Upper lobe of right lung (tissue), 1 donor: ENCODE results near the gene MPRIP. TPM values are rescaled to one million over a fixed set of nuclear protein-coding genes. Genes with fewer than 3 reads are reported as not detected.

Source experiments
- ATAC-seq: fragments of 200-7000 bp; cut with Tn5 transposase; one replicate; pipeline ENCODE4 v1.9.1; 2020; ENCODE audit warnings: mild to moderate bottlenecking, moderate library complexity
- DNase-seq: peaks from one replicate; pipeline ENCODE4 v3.0.0-alpha.2; 2020
- H3K27ac ChIP-seq: fragments of 200-600 bp; one replicate; pipeline ENCODE4 v1.8.0; 2022
- H3K27me3 ChIP-seq: fragments of 200-600 bp; one replicate; pipeline ENCODE4 v1.8.0; 2022; ENCODE audit warnings: mild to moderate bottlenecking
- H3K36me3 ChIP-seq: fragments of 200-600 bp; one replicate; pipeline ENCODE4 v1.8.0; 2022
- H3K4me1 ChIP-seq: fragments of 200-600 bp; one replicate; pipeline ENCODE4 v1.8.0; 2022
- H3K4me3 ChIP-seq: fragments of 200-600 bp; one replicate; pipeline ENCODE4 v1.8.0; 2022; ENCODE audit warnings: mild to moderate bottlenecking
- H3K9me3 ChIP-seq: fragments of 200-600 bp; one replicate; pipeline ENCODE4 v1.8.0; 2022
- CTCF ChIP-seq: fragments of 200-600 bp; IDR thresholded peaks from one replicate; pipeline ENCODE4 v1.8.0; 2022; ENCODE audit warnings: antibody characterized with exemption
- intact Hi-C: fragments of 100-400 bp; cut with DNase I; formaldehyde crosslinking; loops from one replicate; pipeline ENCODE4 v1.11.0; 2022
- total RNA-seq: library from RNA; stranded (reverse); fragmentation: NEBNext Ultra II Directional; extraction: Animal tissue kit (Norgen Biotek cat#: 25700); gene quantifications from one replicate; pipeline ENCODE4 v1.2.1, GENCODE V29; 2021
- donor health status: DM: no; HTN: yes; CAD: no; lungs with severe emphysema.

MPRIP gene
- total RNA-seq, 1 donor from 2014 or later = 333 TPM

GRCh38 chr17:17217995-17218394 lies 175.7 kb downstream of the MPRIP start:
- H3K9me3 ChIP-seq = no peaks in the 10 kb centered on the region
- intact Hi-C loops = no loop called here
- no peak for ATAC-seq
- peaks cover 100% of the 10 kb centered on the region for H3K36me3 ChIP-seq
- TF ChIP-seq CTCF = no peak
- no peaks in the 10 kb centered on the region for H3K27me3 ChIP-seq
- H3K27ac ChIP-seq = no peak overlapping the region
- H3K4me3 ChIP-seq = no peak overlapping the region
- DNase-seq = no peak
- H3K4me1 ChIP-seq = no peaks in the 10 kb centered on the region

- TF ChIP-seq CTCF = no peak
- Histone ChIP-seq H3K4me1 (no peaks in the 10 kb centered on the region), H3K4me3 (no peak overlapping the region), H3K36me3 (peaks cover 100% of the 10 kb centered on the region), H3K9me3 (no peaks in the 10 kb centered on the region), H3K27ac (no peak overlapping the region), H3K27me3 (no peaks in the 10 kb centered on the region)
- DNase-seq (no peak), ATAC-seq (no peak)
- intact Hi-C loops = no loop called here
Measured at GRCh38 chr17:17220529-17220928, 178.3 kb downstream of the MPRIP start.

GRCh38 chr17:17221329-17221728 lies 179.1 kb downstream of the MPRIP start:
- no peak for TF ChIP-seq CTCF
- intact Hi-C loops = no loop called here
- no peak for DNase-seq
- Histone ChIP-seq H3K36me3 (peaks cover 100% of the 10 kb centered on the region), H3K4me3 (no peak overlapping the region), H3K27ac (no peak overlapping the region), H3K4me1 (no peaks in the 10 kb centered on the region), H3K9me3 (no peaks in the 10 kb centered on the region), H3K27me3 (no peaks in the 10 kb centered on the region)
- ATAC-seq = no peak

GRCh38 chr17:17223736-17224135 lies 181.5 kb downstream of the MPRIP start:
- Histone ChIP-seq H3K4me3 (no peak overlapping the region), H3K4me1 (no peaks in the 10 kb centered on the region), H3K9me3 (no peaks in the 10 kb centered on the region), H3K27me3 (no peaks in the 10 kb centered on the region), H3K36me3 (peaks cover 100% of the 10 kb centered on the region), H3K27ac (no peak overlapping the region)
- DNase-seq (no peak), ATAC-seq (no peak)
- TF ChIP-seq CTCF = no peak
- intact Hi-C loops = no loop called here

GRCh38 chr17:17224137-17224536 lies 181.9 kb downstream of the MPRIP start:
- ATAC-seq (no peak), DNase-seq (no peak)
- H3K4me3 ChIP-seq = no peak overlapping the region
- H3K4me1 ChIP-seq = no peaks in the 10 kb centered on the region
- no peak overlapping the region for H3K27ac ChIP-seq
- intact Hi-C loops = no loop called here
- no peak for TF ChIP-seq CTCF
- peaks cover 100% of the 10 kb centered on the region for H3K36me3 ChIP-seq
- H3K9me3 ChIP-seq = no peaks in the 10 kb centered on the region
- H3K27me3 ChIP-seq = no peaks in the 10 kb centered on the region

GRCh38 chr17:17225901-17226300 lies 183.6 kb downstream of the MPRIP start:
- no peak for TF ChIP-seq CTCF
- no peaks in the 10 kb centered on the region for H3K27me3 ChIP-seq
- peaks cover 100% of the 10 kb centered on the region for H3K36me3 ChIP-seq
- ATAC-seq (no peak), DNase-seq (no peak)
- H3K9me3 ChIP-seq = no peaks in the 10 kb centered on the region
- intact Hi-C loops = no loop called here
- H3K4me3 ChIP-seq = no peak overlapping the region
- H3K27ac ChIP-seq = no peak overlapping the region
- no peaks in the 10 kb centered on the region for H3K4me1 ChIP-seq
